Measurements from ENCODE around the gene ASPG.

Gene ASPG

GRCh38 chr14:104136472-104137296 is 51.2 kb downstream of the ASPG start:
- H3F3A ChIP-seq (ENCODE audit: insufficient read depth), result no peaks in the 10 kb centered on the region
- H2AFZ ChIP-seq (ENCODE audit: low read depth, low read length, severe bottlenecking), result no peak overlapping the region
- H3K4me2 ChIP-seq (ENCODE audit: low read depth, low read length, poor library complexity, severe bottlenecking), result no peak overlapping the region
- TF ChIP-seq EZH2phosphoT487 (conservative IDR thresholded peaks at IDR 0.05; ENCODE audit: low read length) (no peak), CTCF (IDR thresholded peaks at IDR 0.05; ENCODE audit: insufficient read depth, low read length, poor library complexity, severe bottlenecking) (no peak)
- no peaks in the 10 kb centered on the region for H3K79me2 ChIP-seq (ENCODE audit: insufficient read depth, low read length)
- no peak overlapping the region for H3K27ac ChIP-seq (ENCODE audit: low read depth, low read length)
- H4K20me1 ChIP-seq (ENCODE audit: low read depth, low read length), result no peaks in the 10 kb centered on the region
- H3K9ac ChIP-seq (ENCODE audit: low read length), result no peak overlapping the region
- H3K4me3 ChIP-seq (ENCODE audit: insufficient read depth, low read length, poor library complexity, severe bottlenecking), result no peak overlapping the region
- no peaks in the 10 kb centered on the region for H3K9me3 ChIP-seq (ENCODE audit: insufficient read depth, low read length)
- no peaks in the 10 kb centered on the region for H3K9me2 ChIP-seq (replicated peaks; ENCODE audit: insufficient read depth, low read length)
- no peaks in the 10 kb centered on the region for H3K27me3 ChIP-seq (ENCODE audit: low read length)
- no peaks in the 10 kb centered on the region for H3K36me3 ChIP-seq (ENCODE audit: low read length)

DNA sequence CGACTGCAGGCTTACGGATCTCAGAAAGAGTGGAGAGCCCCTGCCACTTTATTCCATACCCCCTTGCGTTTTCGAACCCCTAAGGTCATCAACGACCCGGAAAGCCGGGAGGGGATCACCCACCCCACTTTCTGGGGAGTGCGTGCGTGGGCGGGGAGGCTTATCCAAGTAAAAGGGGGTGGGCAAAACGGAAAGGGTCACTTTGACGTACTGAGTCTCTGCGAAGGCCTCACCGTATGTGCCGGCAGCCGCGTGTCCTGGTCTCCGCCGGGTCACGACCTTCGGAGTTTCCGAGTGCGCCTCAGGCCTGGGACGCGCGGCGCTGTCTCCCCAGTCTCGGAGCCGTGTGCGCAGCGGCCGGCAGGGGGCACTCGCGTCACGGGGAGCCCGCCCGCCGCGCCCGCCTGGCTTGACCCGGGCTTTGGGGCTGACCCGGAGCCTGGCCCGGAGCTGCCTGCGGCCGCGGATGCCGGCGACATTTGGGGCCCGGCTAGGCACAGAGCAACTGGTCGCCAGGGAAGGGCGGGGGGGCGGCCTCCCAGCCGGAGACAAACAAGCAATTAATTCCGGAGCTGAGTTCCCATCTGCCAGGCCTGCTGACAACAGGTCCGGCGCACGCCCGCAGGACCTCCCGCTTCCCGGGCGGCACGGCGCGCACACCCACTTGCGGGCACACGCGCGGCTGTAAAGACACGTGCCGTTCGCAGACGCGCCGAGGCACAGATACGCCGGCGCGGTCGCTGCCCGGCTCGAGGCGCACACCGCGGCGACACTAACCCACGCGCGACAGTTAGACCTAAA is 52.0 kb downstream of the ASPG start:
- H3K27me3 ChIP-seq (ENCODE audit: low read length), result no peaks in the 10 kb centered on the region
- H3K9me3 ChIP-seq (ENCODE audit: insufficient read depth, low read length), result no peaks in the 10 kb centered on the region
- H3K4me2 ChIP-seq (ENCODE audit: low read depth, low read length, poor library complexity, severe bottlenecking), result no peak overlapping the region
- H3K9ac ChIP-seq (ENCODE audit: low read length), result no peak overlapping the region
- no peaks in the 10 kb centered on the region for H3F3A ChIP-seq (ENCODE audit: insufficient read depth)
- no peak overlapping the region for H2AFZ ChIP-seq (ENCODE audit: low read depth, low read length, severe bottlenecking)
- no peak overlapping the region for H3K4me3 ChIP-seq (ENCODE audit: insufficient read depth, low read length, poor library complexity, severe bottlenecking)
- no peaks in the 10 kb centered on the region for H4K20me1 ChIP-seq (ENCODE audit: low read depth, low read length)
- H3K79me2 ChIP-seq (ENCODE audit: insufficient read depth, low read length), result no peaks in the 10 kb centered on the region
- H3K9me2 ChIP-seq (replicated peaks; ENCODE audit: insufficient read depth, low read length), result no peaks in the 10 kb centered on the region
- no peak for TF ChIP-seq CTCF (IDR thresholded peaks at IDR 0.05; ENCODE audit: insufficient read depth, low read length, poor library complexity, severe bottlenecking)
- TF ChIP-seq EZH2phosphoT487 (conservative IDR thresholded peaks at IDR 0.05; ENCODE audit: low read length), result no peak
- H3K27ac ChIP-seq (ENCODE audit: low read depth, low read length), result no peak overlapping the region
- H3K36me3 ChIP-seq (ENCODE audit: low read length), result no peaks in the 10 kb centered on the region

GRCh38 chr14:104138098-104138717 is 52.7 kb downstream of the ASPG start, which contains the start of gene KIF26A:
Gene KIF26A, plus strand, starts transcription at chr14:104138587. Its CDS starts 136 bp downstream, at chr14:104138723.
- Histone ChIP-seq H3K9ac (ENCODE audit: low read length) (no peak within 1 kb of the TSS), H3K4me3 (ENCODE audit: insufficient read depth, low read length, poor library complexity, severe bottlenecking) (no peak within 1 kb of the TSS), H3K27me3 (ENCODE audit: low read length) (no peaks in the 10 kb centered on the region), H3K9me2 (replicated peaks; ENCODE audit: insufficient read depth, low read length) (no peaks in the 10 kb centered on the region), H4K20me1 (ENCODE audit: low read depth, low read length) (no peaks in the 10 kb centered on the region), H3K4me2 (ENCODE audit: low read depth, low read length, poor library complexity, severe bottlenecking) (no peak within 1 kb of the TSS), H3K79me2 (ENCODE audit: insufficient read depth, low read length) (no peaks in the 10 kb centered on the region), H2AFZ (ENCODE audit: low read depth, low read length, severe bottlenecking) (no peak within 1 kb of the TSS), H3F3A (ENCODE audit: insufficient read depth) (no peaks in the 10 kb centered on the region), H3K27ac (ENCODE audit: low read depth, low read length) (no peak within 1 kb of the TSS), H3K36me3 (ENCODE audit: low read length) (no peaks in the 10 kb centered on the region), H3K9me3 (ENCODE audit: insufficient read depth, low read length) (no peaks in the 10 kb centered on the region)
- TF ChIP-seq CTCF (IDR thresholded peaks at IDR 0.05; ENCODE audit: insufficient read depth, low read length, poor library complexity, severe bottlenecking), result no peak
- no peak for TF ChIP-seq EZH2phosphoT487 (conservative IDR thresholded peaks at IDR 0.05; ENCODE audit: low read length)
